Mesodermal cell (in vitro differentiated cells): ENCODE data around the gene RAD18.

Experiments
- H3K27ac ChIP-seq: 2 replicates; pipeline ENCODE4 v1.7.0; 2013; ENCODE audit warnings: mild to moderate bottlenecking, low read depth, low read length, moderate library complexity; ENCODE audit not compliant: severe bottlenecking
- H3K36me3 ChIP-seq: 2 replicates; pipeline ENCODE4 v1.7.1; 2013; ENCODE audit warnings: mild to moderate bottlenecking, low read length, moderate library complexity; ENCODE audit not compliant: control insufficient read depth, insufficient read depth
- H3K4me1 ChIP-seq: one replicate; pipeline ENCODE4 v1.7.1; 2013; ENCODE audit warnings: mild to moderate bottlenecking, low read length; ENCODE audit not compliant: insufficient read depth, control insufficient read depth, poor library complexity, severe bottlenecking
- H3K4me3 ChIP-seq: 2 replicates; pipeline ENCODE4 v1.7.0; 2013; ENCODE audit warnings: low read length, control low read depth, mild to moderate bottlenecking; ENCODE audit not compliant: insufficient read depth, poor library complexity, severe bottlenecking; ENCODE audit errors: extremely low read depth
- H3K9me3 ChIP-seq: 2 replicates; pipeline ENCODE4 v1.7.1; 2013; ENCODE audit warnings: mild to moderate bottlenecking, low read length, moderate library complexity; ENCODE audit not compliant: control insufficient read depth
- WGBS, 2 experiments: methylation state at CpG; one replicate each; pipeline ENCODE4 v1.1.5; 2013; ENCODE audit warnings: missing lambda C conversion rate in 2 of 2; ENCODE audit not compliant: insufficient coverage in 2 of 2; 5-methylcytosine and 5-hydroxymethylcytosine counted together

RAD18 gene

DNA sequence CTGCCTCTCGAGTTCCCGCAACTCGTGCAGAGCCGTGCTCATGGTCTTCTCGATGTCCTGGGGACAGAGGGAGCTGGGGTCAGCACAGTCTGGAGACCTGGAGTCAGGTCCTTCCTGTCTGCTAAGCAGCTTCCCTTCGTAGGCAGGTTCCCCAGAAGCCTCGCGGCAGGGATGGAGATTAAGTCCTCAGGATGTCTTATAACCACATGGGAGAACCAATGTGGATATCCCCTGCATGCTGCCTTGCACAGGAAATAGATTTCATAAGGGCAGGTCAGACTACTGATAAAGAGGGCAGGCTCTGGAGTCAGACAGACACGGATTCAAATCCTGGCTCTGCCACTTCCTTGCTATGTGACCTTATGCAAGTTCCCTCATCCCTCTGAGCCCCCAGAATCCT lies 22.6 kb upstream of the RAD18 start:
- H3K9me3 ChIP-seq = no peaks in the 10 kb centered on the region
- WGBS, 2 experiments = 90 to 91% methylated on average over 6 to 9 of the region's 9 CpGs
- no peak overlapping the region for H3K4me3 ChIP-seq

GRCh38 chr3:8985411-8985831 lies 22.1 kb upstream of the RAD18 start:
- H3K36me3 ChIP-seq = no peaks in the 10 kb centered on the region
- H3K9me3 ChIP-seq = no peaks in the 10 kb centered on the region
- H3K4me3 ChIP-seq = no peak overlapping the region
- H3K27ac ChIP-seq = no peak overlapping the region
- peaks cover 6% of the 10 kb centered on the region for H3K4me1 ChIP-seq
- 97 to 98% methylated on average over 30 to 37 of the region's 37 CpGs for WGBS, 2 experiments

More for the DNA sequence above, 22.6 kb upstream of the RAD18 start:
- peaks cover 6% of the 10 kb centered on the region for H3K4me1 ChIP-seq
- H3K27ac ChIP-seq = no peak overlapping the region
- no peaks in the 10 kb centered on the region for H3K36me3 ChIP-seq

DNA sequence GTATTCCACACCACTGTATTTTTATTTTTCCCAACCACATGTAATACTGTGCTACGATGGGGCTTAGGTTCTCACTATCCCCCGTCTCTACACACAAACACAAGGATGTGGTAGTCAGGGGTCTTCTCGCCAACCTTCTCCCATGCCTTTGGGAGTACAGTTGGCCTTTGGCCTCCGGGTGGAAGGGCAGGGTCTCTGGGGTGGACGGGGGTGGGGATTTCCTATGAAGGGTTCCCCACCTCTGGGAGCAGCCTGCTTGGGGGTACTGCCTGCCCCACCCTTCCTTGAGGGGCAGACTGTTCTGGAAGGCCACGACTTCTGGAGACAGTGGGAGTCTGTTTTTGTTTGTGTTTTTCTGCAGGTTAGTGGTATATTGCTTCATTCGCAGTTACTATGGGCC lies 21.3 kb upstream of the RAD18 start:
- no peak overlapping the region for H3K4me3 ChIP-seq
- H3K27ac ChIP-seq = no peak overlapping the region
- H3K4me1 ChIP-seq = peaks cover 6% of the 10 kb centered on the region
- H3K36me3 ChIP-seq = no peaks in the 10 kb centered on the region
- 80% methylated on average over 1 of the region's 7 CpGs for WGBS, 2 experiments
- no peaks in the 10 kb centered on the region for H3K9me3 ChIP-seq

- Histone ChIP-seq H3K27ac (no peak overlapping the region), H3K36me3 (no peaks in the 10 kb centered on the region), H3K4me3 (no peak overlapping the region), H3K9me3 (no peaks in the 10 kb centered on the region), H3K4me1 (peaks cover 6% of the 10 kb centered on the region)
- 90 to 100% methylated on average over 4 to 5 of the region's 6 CpGs for WGBS, 2 experiments
Observed at GRCh38 chr3:8984081-8984480, 20.8 kb upstream of the RAD18 start.

GRCh38 chr3:8983591-8983990 lies 20.3 kb upstream of the RAD18 start:
- WGBS, 2 experiments = 96 to 100% methylated on average over 5 of the region's 5 CpGs
- peaks cover 6% of the 10 kb centered on the region for H3K4me1 ChIP-seq
- no peak overlapping the region for H3K4me3 ChIP-seq
- H3K36me3 ChIP-seq = no peaks in the 10 kb centered on the region
- H3K27ac ChIP-seq = no peak overlapping the region
- H3K9me3 ChIP-seq = no peaks in the 10 kb centered on the region

GRCh38 chr3:8983026-8983425 lies 19.8 kb upstream of the RAD18 start:
- Histone ChIP-seq H3K36me3 (no peaks in the 10 kb centered on the region), H3K27ac (no peak overlapping the region), H3K4me1 (peaks cover 6% of the 10 kb centered on the region), H3K9me3 (peaks cover 4% of the 10 kb centered on the region), H3K4me3 (no peak overlapping the region)
- 100% methylated on average over 1 of the region's 1 CpG for WGBS, 2 experiments

DNA sequence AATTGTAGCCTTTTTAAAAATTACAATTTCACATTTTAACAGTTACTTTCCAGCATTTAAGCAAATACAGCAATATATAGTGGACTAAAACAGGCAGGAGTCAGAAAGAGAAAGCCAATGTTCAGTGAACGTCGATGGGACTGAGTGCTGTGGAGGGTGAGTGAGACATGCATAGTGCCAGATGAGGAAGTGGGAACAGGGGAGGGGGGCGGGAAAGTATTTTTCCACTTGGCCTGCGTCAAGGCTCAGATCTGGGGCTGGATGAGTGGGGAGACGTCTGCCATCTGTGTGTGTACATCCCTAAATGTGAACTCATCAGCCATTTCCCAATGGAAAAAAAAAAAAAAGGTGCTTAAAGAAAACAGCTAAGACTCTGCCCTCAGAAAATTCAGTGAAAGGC lies 19.2 kb upstream of the RAD18 start:
- H3K4me1 ChIP-seq = peaks cover 6% of the 10 kb centered on the region
- H3K9me3 ChIP-seq = peaks cover 4% of the 10 kb centered on the region
- no peaks in the 10 kb centered on the region for H3K36me3 ChIP-seq
- H3K4me3 ChIP-seq = no peak overlapping the region
- H3K27ac ChIP-seq = no peak overlapping the region
- WGBS, 2 experiments = 78 to 80% methylated on average over 2 to 4 of the region's 5 CpGs

- WGBS, 2 experiments = 92 to 96% methylated on average over 9 of the region's 9 CpGs
Observed at GRCh38 chr3:8981700-8982099, 18.4 kb upstream of the RAD18 start.

DNA sequence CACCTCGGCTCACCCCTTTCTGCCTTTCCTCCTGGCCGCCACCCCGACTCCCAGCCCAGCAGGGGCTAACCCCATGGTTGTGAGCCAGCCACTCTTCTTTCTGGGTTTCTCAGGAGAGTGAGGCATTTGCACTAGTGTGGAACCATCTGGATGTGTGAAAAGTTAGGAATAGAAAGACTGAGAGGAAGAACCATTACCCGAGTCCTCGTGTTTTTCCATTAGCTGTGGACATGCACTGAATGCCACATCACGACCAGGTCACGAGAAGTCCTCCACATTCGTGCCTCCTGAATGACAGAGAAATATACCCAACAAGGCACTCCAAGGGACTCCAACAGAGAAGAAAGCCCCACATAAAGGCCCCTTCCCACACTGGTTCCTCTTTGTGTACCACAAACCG lies 18.0 kb upstream of the RAD18 start:
- peaks cover 6% of the 10 kb centered on the region for H3K4me1 ChIP-seq
- 94 to 95% methylated on average over 6 to 7 of the region's 9 CpGs for WGBS, 2 experiments
- no peak overlapping the region for H3K27ac ChIP-seq
- no peak overlapping the region for H3K4me3 ChIP-seq
- no peaks in the 10 kb centered on the region for H3K36me3 ChIP-seq
- peaks cover 4% of the 10 kb centered on the region for H3K9me3 ChIP-seq

More at GRCh38 chr3:8981700-8982099, 18.4 kb upstream of the RAD18 start:
- H3K9me3 ChIP-seq = peaks cover 4% of the 10 kb centered on the region
- H3K4me1 ChIP-seq = peaks cover 6% of the 10 kb centered on the region
- no peak overlapping the region for H3K27ac ChIP-seq
- no peaks in the 10 kb centered on the region for H3K36me3 ChIP-seq
- no peak overlapping the region for H3K4me3 ChIP-seq

GRCh38 chr3:8980756-8981257 lies 17.5 kb upstream of the RAD18 start:
- Histone ChIP-seq H3K4me3 (no peak overlapping the region), H3K9me3 (peaks cover 4% of the 10 kb centered on the region), H3K36me3 (no peaks in the 10 kb centered on the region), H3K27ac (no peak overlapping the region), H3K4me1 (peaks cover 6% of the 10 kb centered on the region)
- WGBS, 2 experiments = 90 to 91% methylated on average over 4 to 5 of the region's 6 CpGs

- 89% methylated on average over 1 of the region's 1 CpG; no CpG with 5 or more reads in 1 of the 2 experiments for WGBS, 2 experiments
Observed at GRCh38 chr3:8979262-8979661, 16.0 kb upstream of the RAD18 start.

More at GRCh38 chr3:8979262-8979661, 16.0 kb upstream of the RAD18 start:
- no peaks in the 10 kb centered on the region for H3K36me3 ChIP-seq
- peaks cover 4% of the 10 kb centered on the region for H3K9me3 ChIP-seq
- H3K27ac ChIP-seq = no peak overlapping the region
- peaks cover 6% of the 10 kb centered on the region for H3K4me1 ChIP-seq
- no peak overlapping the region for H3K4me3 ChIP-seq
